CD14-positive monocyte (primary cell): Measurements from ENCODE around the gene SSTR4. TPM values are rescaled to one million over a fixed set of nuclear protein-coding genes. Genes with fewer than 3 reads are reported as not detected.
A peak's percentile ranks its signal among the peaks of the same experiment; 100 is the strongest.

ENCODE experiments used
- DNase-seq, 3 donors: peaks; one replicate each; pipeline ENCODE4 v3.0.0-alpha.2; 2011 to 2022
- H2AFZ ChIP-seq: 2 replicates; pipeline ENCODE4 v1.6.0; 2012; ENCODE audit warnings: mild to moderate bottlenecking, low read depth, low read length, inconsistent platforms; ENCODE audit not compliant: insufficient read depth, poor library complexity, severe bottlenecking
- H3K27ac ChIP-seq, 2 donors: 1 replicate in 1 of 2; 2 replicates in 1 of 2; pipeline ENCODE4 v1.5.1; 2012 to 2013; ENCODE audit warnings: low read length in 2 of 2, control low read depth in 1 of 2, inconsistent platforms in 1 of 2, low read depth in 1 of 2, mild to moderate bottlenecking in 1 of 2
- H3K27me3 ChIP-seq, 2 donors: one replicate each; pipeline versions ENCODE4 v1.6.0 to v1.6.1; 2011 to 2013; ENCODE audit warnings: low read length in 2 of 2; ENCODE audit not compliant: control insufficient read depth in 2 of 2, insufficient read depth in 2 of 2
- H3K36me3 ChIP-seq, 2 donors: replicated peaks in 1 of 2; 1 replicate in 1 of 2; 2 replicates in 1 of 2; pipeline versions ENCODE4 v1.5.1 to v1.6.1; 2012 to 2013; ENCODE audit warnings: low read length in 2 of 2, control low read depth in 1 of 2, inconsistent platforms in 1 of 2, mild to moderate bottlenecking in 1 of 2; ENCODE audit not compliant: insufficient read depth in 2 of 2, control insufficient read depth in 1 of 2
- H3K4me1 ChIP-seq, 2 donors: 1 replicate in 1 of 2; 2 replicates in 1 of 2; pipeline versions ENCODE4 v1.5.1 to v1.6.1; 2012 to 2013; ENCODE audit warnings: low read length in 2 of 2, control low read depth in 1 of 2, inconsistent platforms in 1 of 2, mild to moderate bottlenecking in 1 of 2, moderate library complexity in 1 of 2; ENCODE audit not compliant: insufficient read depth in 2 of 2, control insufficient read depth in 1 of 2
- H3K4me2 ChIP-seq: replicated peaks from 2 replicates; pipeline ENCODE3; 2012; ENCODE audit warnings: low read length, moderate library complexity, mild to moderate bottlenecking; ENCODE audit not compliant: poor library complexity, severe bottlenecking; ENCODE audit errors: extremely low read depth
- H3K4me3 ChIP-seq, 3 experiments: fragments of 200-600 bp in 1 of 3; sonication (generic) in 1 of 3; replicated peaks in 1 of 3; 1 replicate in 2 of 3; 2 replicates in 1 of 3; pipeline ENCODE4 v1.5.1; 2011 to 2013; ENCODE audit warnings: low read length in 3 of 3, mild to moderate bottlenecking in 3 of 3, control low read depth in 2 of 3, low read depth in 2 of 3, inconsistent platforms in 1 of 3, moderate library complexity in 1 of 3
- H3K79me2 ChIP-seq: 2 replicates; pipeline ENCODE4 v1.6.0; 2012; ENCODE audit warnings: mild to moderate bottlenecking, control low read depth, inconsistent platforms, low read length, moderate library complexity; ENCODE audit not compliant: insufficient read depth
- H3K9ac ChIP-seq: 2 replicates; pipeline ENCODE4 v1.6.0; 2017; ENCODE audit warnings: low read length, mild to moderate bottlenecking; ENCODE audit not compliant: insufficient read depth, poor library complexity, severe bottlenecking
- H3K9me3 ChIP-seq, 2 donors: replicated peaks in 1 of 2; 1 replicate in 1 of 2; 2 replicates in 1 of 2; pipeline versions ENCODE4 v1.5.1 to v1.6.1; 2012 to 2013; ENCODE audit warnings: low read length in 2 of 2, control low read depth in 1 of 2; ENCODE audit not compliant: control insufficient read depth in 1 of 2, insufficient read depth in 1 of 2
- H4K20me1 ChIP-seq: 2 replicates; pipeline ENCODE4 v1.6.0; 2012; ENCODE audit warnings: mild to moderate bottlenecking, low read length, control low read depth, moderate library complexity; ENCODE audit not compliant: insufficient read depth
- H3K27ac Mint-ChIP-seq, 7 donors: one replicate each; pipeline ENCODE4 v1.8.0; 2020; ENCODE audit warnings: mild to moderate bottlenecking in 7 of 7, mixed read lengths in 7 of 7, moderate library complexity in 6 of 7, inconsistent platforms in 2 of 7
- H3K27me3 Mint-ChIP-seq, 3 donors: one replicate each; pipeline ENCODE4 v1.8.0; 2021 to 2022; ENCODE audit warnings: low read depth in 3 of 3, mild to moderate bottlenecking in 3 of 3, mixed read lengths in 3 of 3, moderate library complexity in 3 of 3, inconsistent platforms in 1 of 3
- H3K36me3 Mint-ChIP-seq, 2 donors: one replicate each; pipeline ENCODE4 v1.8.0; 2020; ENCODE audit warnings: mixed read lengths in 2 of 2, inconsistent platforms in 1 of 2, mild to moderate bottlenecking in 1 of 2
- H3K4me1 Mint-ChIP-seq: one replicate; pipeline ENCODE4 v1.8.0; 2020; ENCODE audit warnings: mild to moderate bottlenecking, mixed read lengths
- H3K4me3 Mint-ChIP-seq, 2 donors: one replicate each; pipeline ENCODE4 v1.8.0; 2020; ENCODE audit warnings: mild to moderate bottlenecking in 2 of 2, mixed read lengths in 2 of 2, moderate library complexity in 1 of 2
- H3K9me3 Mint-ChIP-seq, 7 donors: one replicate each; pipeline ENCODE4 v1.8.0; 2020 to 2022; ENCODE audit warnings: mixed read lengths in 7 of 7, mild to moderate bottlenecking in 6 of 7, moderate library complexity in 6 of 7, inconsistent platforms in 2 of 7
- CTCF ChIP-seq: fragments of 200-600 bp; IDR thresholded peaks from one replicate; pipeline ENCODE4 v1.8.0; 2022; ENCODE audit warnings: antibody characterized with exemption, mild to moderate bottlenecking
- WGBS: methylation state at CpG from one replicate; pipeline ENCODE4 v1.1.5; 2013; ENCODE audit warnings: missing lambda C conversion rate; ENCODE audit not compliant: insufficient coverage; 5-methylcytosine and 5-hydroxymethylcytosine counted together
- intact Hi-C, 2 donors: fragments of 100-400 bp; cut with micrococcal nuclease; formaldehyde crosslinking; loops; one replicate each; pipeline versions ENCODE4 v1.15.0 to v1.15.1; 2023
- polyA plus RNA-seq, 3 donors: library from polyadenylated mRNA; depleted of rRNA in 1 of 3; unstranded in 2 of 3; stranded (reverse) in 1 of 3; fragments of 300-500 nt in 2 of 3; fragments of >200 nt in 1 of 3; fragmentation: Illumina TruSeq in 2 of 3; gene quantifications; 1 replicate in 2 of 3; 2 replicates in 1 of 3; pipeline ENCODE4 v1.2.3, GENCODE V29; 2012 to 2021

SSTR4 gene
- polyA plus RNA-seq, 3 donors: not detected

GRCh38 chr20:23050847-23051627 lies 15.9 kb downstream of the SSTR4 start:
- Mint-ChIP-seq H3K36me3 (peaks cover 12 to 16% of the 10 kb centered on the region in 2 donors), H3K27me3 (peaks cover 9 to 22% (median 20%) of the 10 kb centered on the region in 3 donors), H3K27ac (peak overlapping the region; percentile 88 to 97 (median 92)), H3K4me1 (peaks cover 42% of the 10 kb centered on the region), H3K9me3 (peaks cover 0 to 9% (median 1%) of the 10 kb centered on the region in 7 donors), H3K4me3 (peak overlapping the region; percentile 88 to 93)
- no peaks in the 10 kb centered on the region for H3K36me3 ChIP-seq
- peak overlapping the region; percentile 45 to 91 for H3K27ac ChIP-seq
- peak; percentile 72 to 86 (median 78) for DNase-seq
- H2AFZ ChIP-seq: peak overlapping the region; percentile 67
- peak overlapping the region; percentile 87 for H3K4me2 ChIP-seq
- peaks cover 10% of the 10 kb centered on the region for H3K79me2 ChIP-seq
- peaks cover 43 to 57% of the 10 kb centered on the region in 2 donors for H3K4me1 ChIP-seq
- peaks cover 0 to 11% of the 10 kb centered on the region in 2 donors for H3K27me3 ChIP-seq
- peak; percentile 97 for TF ChIP-seq CTCF
- WGBS: 9% methylated on average over 39 of the region's 46 CpGs
- peak overlapping the region; percentile 79 for H3K9ac ChIP-seq
- H3K4me3 ChIP-seq: peak overlapping the region; percentile 43 to 79 (median 50)
- intact Hi-C loops: loop anchor here (5.0 kb wide), 4 partner anchors 36 to 281 kb away; partner anchors contain the start of gene CD93 (in 1 of the 2)
- peaks cover 24% of the 10 kb centered on the region for H4K20me1 ChIP-seq
- H3K9me3 ChIP-seq: no peaks in the 10 kb centered on the region

- Histone ChIP-seq H3K4me2 (no peak overlapping the region), H3K79me2 (peaks cover 3% of the 10 kb centered on the region), H3K4me3 (no peak overlapping the region), H2AFZ (no peak overlapping the region), H3K36me3 (no peaks in the 10 kb centered on the region), H3K4me1 (peaks cover 27 to 38% of the 10 kb centered on the region in 2 donors), H3K27ac (no peak overlapping the region), H3K9me3 (peaks cover 4 to 5% of the 10 kb centered on the region in 2 donors), H3K9ac (no peak overlapping the region), H3K27me3 (peaks cover 0 to 3% of the 10 kb centered on the region in 2 donors), H4K20me1 (peaks cover 6% of the 10 kb centered on the region)
- Mint-ChIP-seq H3K4me3 (no peak overlapping the region), H3K27me3 (peaks cover 0 to 11% (median 7%) of the 10 kb centered on the region in 3 donors), H3K4me1 (peaks cover 28% of the 10 kb centered on the region), H3K27ac (peak overlapping the region in 1 of 7 donors; percentile 8), H3K9me3 (peaks cover 5 to 13% (median 9%) of the 10 kb centered on the region in 7 donors), H3K36me3 (peaks cover 2 to 4% of the 10 kb centered on the region in 2 donors)
- no peak for DNase-seq
- WGBS: 97% methylated on average over 5 of the region's 5 CpGs
- intact Hi-C loops: loop anchor here (5.0 kb wide), 4 partner anchors 34 to 279 kb away; partner anchors contain the start of gene CD93 (in 1 of the 2)
- TF ChIP-seq CTCF: no peak
Observed at GRCh38 chr20:23052904-23053303, 17.8 kb downstream of the SSTR4 start.
